Adrenal gland (tissue), 12 donors: ENCODE results near the gene ABHD16A. TPM values are rescaled to one million over a fixed set of nuclear protein-coding genes. Genes with fewer than 3 reads are reported as not detected.

Experiments used
- DNase-seq, 7 donors: peaks; one replicate each; pipeline ENCODE4 v3.0.0-alpha.2; 2019 to 2020
- H3K27ac ChIP-seq, 5 donors: fragments of 200-600 bp; sonication (generic) in 4 of 5; 1 replicate in 3 of 5; 2 replicates in 2 of 5; pipeline versions ENCODE4 v1.5.1 to v1.8.0; 2016 to 2020; ENCODE audit warnings: mild to moderate bottlenecking in 1 of 5
- H3K27me3 ChIP-seq: fragments of 200-600 bp; 2 replicates; pipeline ENCODE4 v1.8.0; 2021
- H3K36me3 ChIP-seq, 2 donors: fragments of 200-600 bp; replicated peaks in 1 of 2; 1 replicate in 1 of 2; 2 replicates in 1 of 2; pipeline versions ENCODE4 v1.5.1 to v1.8.0; 2018 to 2022
- H3K4me1 ChIP-seq, 2 donors: fragments of 200-600 bp; replicated peaks in 1 of 2; 1 replicate in 1 of 2; 2 replicates in 1 of 2; pipeline versions ENCODE4 v1.5.1 to v1.8.0; 2018 to 2021
- H3K4me3 ChIP-seq, 4 donors: fragments of 200-600 bp; sonication (generic) in 3 of 4; one replicate each; pipeline ENCODE4 v1.5.1; 2016 to 2018
- H3K9me3 ChIP-seq, 3 donors: fragments of 200-600 bp; sonication (generic) in 1 of 3; replicated peaks in 1 of 3; 1 replicate in 2 of 3; 2 replicates in 1 of 3; pipeline versions ENCODE4 v1.5.1 to v1.8.0; 2016 to 2021
- CTCF ChIP-seq, 6 experiments: fragments of 450-650 bp in 4 of 6; fragments of 200-600 bp in 2 of 6; sonication (generic) in 1 of 6; IDR thresholded peaks; 1 replicate in 5 of 6; 2 replicates in 1 of 6; pipeline versions ENCODE4 v1.5.1 to v1.8.0; 2016 to 2021; ENCODE audit warnings: antibody characterized with exemption in 6 of 6, mild to moderate bottlenecking in 2 of 6, moderate library complexity in 1 of 6
- POLR2A ChIP-seq, 2 donors: fragments of 450-650 bp; IDR thresholded peaks; one replicate each; pipeline ENCODE4 v1.6.1; 2017; ENCODE audit warnings: antibody characterized with exemption in 2 of 2, mild to moderate bottlenecking in 2 of 2, moderate library complexity in 1 of 2
- WGBS, 4 donors: extraction: QIAGEN DNeasy Blood & Tissue Kit in 2 of 4; methylation state at CpG; one replicate each; pipeline versions ENCODE4 v1.1.5 to v1.1.7; 2013 to 2017; 5-methylcytosine and 5-hydroxymethylcytosine counted together
- intact Hi-C, 2 donors: fragments of 100-400 bp; cut with DNase I; formaldehyde crosslinking; loops; one replicate each; pipeline versions ENCODE4 v1.14.1 to v1.15.0; 2022 to 2023
- polyA plus RNA-seq, 3 donors: library from polyadenylated mRNA; stranded (reverse); fragments of 200-250 nt in 2 of 3; fragments of 350-450 nt in 1 of 3; fragmentation: Illumina TruSeq in 1 of 3; extraction: RNeasy Lipid Tissue Mini Kit (QIAGEN cat#74804) in 1 of 3; gene quantifications; one replicate each; pipeline ENCODE4 v1.2.3, GENCODE V29; 2013 to 2014
- total RNA-seq, 9 donors: library from RNA; depleted of rRNA in 4 of 9; stranded (reverse); fragments of >200 nt in 4 of 9; fragments of 120-200 nt in 1 of 9; fragmentation: NEBNext Ultra II Directional in 1 of 9; extraction: Animal tissue kit (Norgen Biotek cat#: 25700) in 1 of 9; gene quantifications; one replicate each; pipeline versions ENCODE4 v1.1.0 to v1.2.4, GENCODE V29; 2013 to 2023
- donor health status: healthy with polysubstance abuse.
- donor health status: Bipolar disorder and iron deficiency.
- donor health status: DM: yes; HTN: yes; CAD: no.
- donor health status: DM: no; HTN: no; CAD: no.
- donor health status: DM: no; HTN: no; CAD: no.
- donor health status: DM: yes; HTN: yes; CAD: no.

ABHD16A gene
- total and polyA plus RNA-seq, 12 donors, result 38.7 to 73.1 (median 58.1) TPM

GRCh38 chr6:31692886-31693285 is 10.2 kb downstream of the ABHD16A start:
- no peak for TF ChIP-seq POLR2A (IDR thresholded peaks at IDR 0.05)
- no peak for TF ChIP-seq CTCF (IDR thresholded peaks at IDR 0.05)
- WGBS, 4 donors, result 87 to 93% (median 89%) methylated on average over 9 of the region's 9 CpGs
- intact Hi-C loops, result no loop called here
- H3K9me3 ChIP-seq, result no peaks in the 10 kb centered on the region
- H3K36me3 ChIP-seq, result peaks cover 0 to 99% of the 10 kb centered on the region in 2 donors
- H3K4me3 ChIP-seq, result no peak overlapping the region
- H3K27ac ChIP-seq, result no peak overlapping the region
- H3K27me3 ChIP-seq, result no peaks in the 10 kb centered on the region
- DNase-seq, result no peak
- H3K4me1 ChIP-seq, result no peaks in the 10 kb centered on the region

DNA sequence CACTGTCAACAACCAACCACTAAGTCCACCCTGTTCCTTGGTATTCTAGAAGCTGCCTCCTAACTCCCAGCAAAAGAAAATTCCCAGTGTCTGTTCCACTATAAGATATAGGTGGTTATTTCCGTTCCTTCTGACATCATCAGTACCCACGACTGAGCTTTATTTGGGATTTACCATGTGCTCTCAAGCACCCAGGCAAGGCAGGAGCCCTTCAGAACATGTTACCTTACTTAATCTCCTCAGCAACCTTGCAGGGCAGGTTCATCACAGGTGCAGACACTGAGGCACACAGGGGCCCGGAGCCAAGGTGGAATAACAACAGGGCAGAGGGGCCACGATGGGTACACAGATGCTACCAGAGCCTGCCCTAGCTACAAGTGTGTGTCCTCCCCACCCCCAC is 10.8 kb downstream of the ABHD16A start:
- intact Hi-C loops, result no loop called here
- no peak for DNase-seq
- Histone ChIP-seq H3K27me3 (no peaks in the 10 kb centered on the region), H3K36me3 (peaks cover 0 to 99% of the 10 kb centered on the region in 2 donors), H3K9me3 (no peaks in the 10 kb centered on the region), H3K4me3 (no peak overlapping the region), H3K4me1 (no peaks in the 10 kb centered on the region), H3K27ac (no peak overlapping the region)
- TF ChIP-seq CTCF (IDR thresholded peaks at IDR 0.05), result no peak
- no peak for TF ChIP-seq POLR2A (IDR thresholded peaks at IDR 0.05)
- WGBS, 4 donors, result 87 to 95% (median 89%) methylated on average over 3 to 4 of the region's 4 CpGs

DNA sequence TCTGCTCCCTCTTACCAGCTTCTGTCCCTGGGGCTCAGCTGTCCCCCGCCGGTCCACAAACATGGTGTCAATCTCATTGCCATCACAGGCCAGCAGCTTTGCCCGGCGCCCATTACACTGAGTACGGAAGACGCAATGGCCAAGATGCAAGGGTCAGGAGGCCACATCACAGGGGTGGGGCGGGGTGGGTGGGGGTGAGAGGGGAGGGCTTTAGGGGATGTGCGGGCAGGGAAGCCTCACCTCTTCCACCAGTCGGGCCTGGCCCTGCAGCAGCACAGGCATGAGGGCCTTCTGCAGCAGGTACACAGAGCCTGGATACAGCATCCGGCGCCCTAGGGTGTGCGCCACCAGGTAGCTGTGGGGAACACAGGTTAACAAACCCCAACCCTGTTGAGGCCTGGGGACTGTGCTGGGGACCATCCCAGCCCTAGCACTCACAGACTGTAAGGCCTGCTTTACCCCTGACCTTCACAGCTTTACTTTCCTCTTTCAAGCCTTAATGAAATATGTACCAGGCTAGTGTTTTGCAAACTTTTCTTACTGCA is 11.5 kb downstream of the ABHD16A start:
- intact Hi-C loops, result no loop called here
- no peak overlapping the region for H3K4me3 ChIP-seq
- H3K27ac ChIP-seq, result no peak overlapping the region
- DNase-seq, result no peak
- H3K27me3 ChIP-seq, result no peaks in the 10 kb centered on the region
- H3K4me1 ChIP-seq, result no peaks in the 10 kb centered on the region
- WGBS, 4 donors, result 94 to 100% (median 94%) methylated on average over 3 to 12 of the region's 12 CpGs
- TF ChIP-seq POLR2A (IDR thresholded peaks at IDR 0.05), result no peak
- H3K9me3 ChIP-seq, result no peaks in the 10 kb centered on the region
- peaks cover 0 to 99% of the 10 kb centered on the region in 2 donors for H3K36me3 ChIP-seq

GRCh38 chr6:31691078-31691463 is 12.1 kb downstream of the ABHD16A start:
- H3K27ac ChIP-seq, result no peak overlapping the region
- H3K27me3 ChIP-seq, result no peaks in the 10 kb centered on the region
- TF ChIP-seq POLR2A (IDR thresholded peaks at IDR 0.05), result no peak
- TF ChIP-seq CTCF (IDR thresholded peaks at IDR 0.05), result no peak
- intact Hi-C loops, result no loop called here
- WGBS, 4 donors, result 86 to 89% (median 88%) methylated on average over 6 of the region's 6 CpGs
- no peaks in the 10 kb centered on the region for H3K9me3 ChIP-seq
- peaks cover 0 to 99% of the 10 kb centered on the region in 2 donors for H3K36me3 ChIP-seq
- no peak overlapping the region for H3K4me3 ChIP-seq
- H3K4me1 ChIP-seq, result no peaks in the 10 kb centered on the region
- no peak for DNase-seq
